ENCODE results near the gene PACS2.
"Not testable (repeated sequence)": the region's sequence is repeated elsewhere in the genome, so short reads cannot be mapped to it uniquely, and the experiment has no call there.

The PACS2 gene

GRCh38 chr14:105333613-105334364 is 19.2 kb downstream of the PACS2 start:
- H3K4me3 ChIP-seq (replicated peaks in 1 of 2; ENCODE audit: low read depth in 2 of 2, low read length in 2 of 2): no peak overlapping the region
- no peak for DNase-seq (ENCODE audit: low read depth in 2 of 2)
- TF ChIP-seq CTCF (IDR thresholded peaks at IDR 0.05; ENCODE audit: low read depth, low read length): no peak

GRCh38 chr14:105334383-105335230 is 20.1 kb downstream of the PACS2 start:
- DNase-seq (ENCODE audit: low read depth in 2 of 2): no peak
- no peak overlapping the region for H3K4me3 ChIP-seq (replicated peaks in 1 of 2; ENCODE audit: low read depth in 2 of 2, low read length in 2 of 2)
- TF ChIP-seq CTCF (IDR thresholded peaks at IDR 0.05; ENCODE audit: low read depth, low read length): no peak

GRCh38 chr14:105335231-105335542 is 20.6 kb downstream of the PACS2 start:
- H3K4me3 ChIP-seq (replicated peaks in 1 of 2; ENCODE audit: low read depth in 2 of 2, low read length in 2 of 2); DNase-seq (ENCODE audit: low read depth in 2 of 2): not testable (repeated sequence)

- DNase-seq (ENCODE audit: low read depth in 2 of 2): no peak
- no peak for TF ChIP-seq CTCF (IDR thresholded peaks at IDR 0.05; ENCODE audit: low read depth, low read length)
- no peak overlapping the region for H3K4me3 ChIP-seq (replicated peaks in 1 of 2; ENCODE audit: low read depth in 2 of 2, low read length in 2 of 2)
These were observed 21.4 kb downstream of the PACS2 start for GRCh38 chr14:105335735-105336476.

- no peak overlapping the region for H3K4me3 ChIP-seq (replicated peaks in 1 of 2; ENCODE audit: low read depth in 2 of 2, low read length in 2 of 2)
- no peak for DNase-seq (ENCODE audit: low read depth in 2 of 2)
- TF ChIP-seq CTCF (IDR thresholded peaks at IDR 0.05; ENCODE audit: low read depth, low read length): no peak
These were observed 22.1 kb downstream of the PACS2 start for GRCh38 chr14:105336477-105337287.

- H3K4me3 ChIP-seq (replicated peaks in 1 of 2; ENCODE audit: low read depth in 2 of 2, low read length in 2 of 2): no peak overlapping the region
- TF ChIP-seq CTCF (IDR thresholded peaks at IDR 0.05; ENCODE audit: low read depth, low read length): no peak
- no peak for DNase-seq (ENCODE audit: low read depth in 2 of 2)
These were observed 22.9 kb downstream of the PACS2 start for GRCh38 chr14:105337433-105337832.
